GM10266 (cell line): ENCODE results near the gene AQR.

Experiments used
- DNase-seq: peaks from one replicate; pipeline ENCODE4 v3.0.0; 2012; ENCODE audit errors: extremely low spot score
- TF ChIP-seq, protein P1 (sequence below): IDR thresholded peaks from 2 replicates; pipeline ENCODE4 v1.5.1; 2012; ENCODE audit warnings: mild to moderate bottlenecking, low read depth; ENCODE audit not compliant: control insufficient read depth, insufficient read depth; ENCODE audit errors: missing control alignments

Gene AQR

DNA sequence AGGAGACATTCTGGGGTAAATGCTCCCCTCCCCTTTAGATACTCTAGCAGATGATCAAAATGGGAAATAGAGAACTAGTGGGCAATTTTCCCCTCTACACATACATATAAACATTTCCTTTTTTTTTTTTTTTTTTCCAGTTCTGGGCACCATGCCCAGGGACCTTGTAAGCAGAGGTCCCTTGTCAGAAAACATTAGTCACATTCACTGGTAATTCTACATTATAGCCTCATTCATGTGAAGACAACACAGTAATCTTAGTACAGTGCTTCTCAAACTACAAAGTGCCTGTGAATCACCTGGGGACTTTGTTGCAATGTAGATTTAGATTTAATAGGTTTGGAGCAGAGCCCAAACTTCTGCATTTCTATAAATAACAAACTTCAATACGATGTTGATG is 114.1 kb downstream of the AQR start:
- DNase-seq: no peak
- TF ChIP-seq, protein P1, sequence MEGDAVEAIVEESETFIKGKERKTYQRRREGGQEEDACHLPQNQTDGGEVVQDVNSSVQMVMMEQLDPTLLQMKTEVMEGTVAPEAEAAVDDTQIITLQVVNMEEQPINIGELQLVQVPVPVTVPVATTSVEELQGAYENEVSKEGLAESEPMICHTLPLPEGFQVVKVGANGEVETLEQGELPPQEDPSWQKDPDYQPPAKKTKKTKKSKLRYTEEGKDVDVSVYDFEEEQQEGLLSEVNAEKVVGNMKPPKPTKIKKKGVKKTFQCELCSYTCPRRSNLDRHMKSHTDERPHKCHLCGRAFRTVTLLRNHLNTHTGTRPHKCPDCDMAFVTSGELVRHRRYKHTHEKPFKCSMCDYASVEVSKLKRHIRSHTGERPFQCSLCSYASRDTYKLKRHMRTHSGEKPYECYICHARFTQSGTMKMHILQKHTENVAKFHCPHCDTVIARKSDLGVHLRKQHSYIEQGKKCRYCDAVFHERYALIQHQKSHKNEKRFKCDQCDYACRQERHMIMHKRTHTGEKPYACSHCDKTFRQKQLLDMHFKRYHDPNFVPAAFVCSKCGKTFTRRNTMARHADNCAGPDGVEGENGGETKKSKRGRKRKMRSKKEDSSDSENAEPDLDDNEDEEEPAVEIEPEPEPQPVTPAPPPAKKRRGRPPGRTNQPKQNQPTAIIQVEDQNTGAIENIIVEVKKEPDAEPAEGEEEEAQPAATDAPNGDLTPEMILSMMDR: no peak

DNA sequence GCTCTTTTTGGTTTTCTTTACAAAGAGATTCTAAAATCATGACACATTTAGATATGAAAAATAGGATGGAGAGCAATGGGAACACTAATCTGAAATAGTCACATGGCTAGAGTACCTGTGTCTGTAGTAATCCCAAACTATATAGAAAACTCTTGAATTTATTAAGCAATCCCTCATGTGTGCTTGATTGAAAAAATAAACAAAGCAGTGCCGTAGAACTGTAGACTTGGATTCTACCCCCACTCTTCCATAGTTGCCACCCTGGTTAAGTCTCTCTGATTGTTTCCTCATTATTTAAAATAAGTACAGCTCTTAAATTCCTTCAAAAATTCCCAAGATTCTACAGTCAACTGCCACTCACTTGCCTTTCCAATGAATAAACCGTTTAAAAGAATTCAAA is 115.3 kb downstream of the AQR start:
- TF ChIP-seq, protein P1: no peak

DNA sequence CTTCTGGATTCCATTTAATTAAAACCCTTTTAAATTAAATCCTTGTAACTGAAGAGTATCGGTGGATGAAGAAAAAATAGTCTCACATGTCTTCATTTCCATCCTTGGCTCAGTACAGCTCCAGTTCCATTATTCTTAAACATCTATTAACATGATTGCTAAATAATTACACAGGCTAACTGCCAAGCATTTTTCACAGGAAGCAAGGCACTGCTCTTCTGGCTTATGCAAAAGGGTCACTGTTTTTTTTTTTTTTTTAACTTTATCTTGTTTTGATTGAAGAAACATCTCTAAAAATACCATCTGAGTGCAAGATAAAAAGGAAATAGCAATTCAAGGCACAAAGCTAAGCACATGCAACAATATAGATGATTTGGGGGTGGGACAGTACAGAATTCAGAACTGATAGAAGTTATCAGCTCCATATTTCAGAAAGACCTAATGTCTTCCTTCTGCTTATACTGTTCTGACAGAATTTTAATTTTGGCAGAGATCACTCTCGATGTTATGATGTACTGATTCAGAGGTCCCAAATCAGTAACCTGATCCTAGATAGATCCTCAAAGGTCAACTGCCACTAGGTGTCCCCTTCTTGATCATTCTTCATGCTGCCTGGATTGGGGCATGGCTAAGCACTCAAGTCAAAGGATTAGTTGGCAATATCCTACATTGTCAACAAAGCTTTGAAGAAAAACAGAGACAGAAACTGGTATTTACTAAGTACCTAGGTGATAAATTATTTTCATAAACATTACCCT is 116.4 kb downstream of the AQR start:
- TF ChIP-seq, protein P1: no peak
- DNase-seq: no peak

More for the DNA sequence above, 115.3 kb downstream of the AQR start:
- DNase-seq: no peak

DNA sequence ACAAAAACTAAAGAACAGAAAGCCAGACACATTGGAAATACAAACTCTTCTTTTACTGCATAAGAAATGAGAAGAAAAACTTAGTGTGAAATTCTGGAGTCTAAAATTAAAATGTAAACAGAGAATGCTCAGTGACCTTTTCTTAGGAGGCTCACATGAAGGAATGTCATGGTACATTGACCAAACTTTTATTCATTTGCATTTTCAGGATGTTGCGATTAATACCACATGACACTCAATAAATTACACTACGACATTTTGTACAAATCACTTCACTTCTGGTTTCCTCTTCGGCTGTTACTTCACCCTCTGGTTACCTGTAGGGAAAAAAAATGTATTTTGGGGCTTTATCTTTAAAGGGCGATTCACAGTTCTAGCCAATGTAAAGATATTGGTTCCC is 117.8 kb downstream of the AQR start:
- DNase-seq: no peak
- TF ChIP-seq, protein P1: no peak

DNA sequence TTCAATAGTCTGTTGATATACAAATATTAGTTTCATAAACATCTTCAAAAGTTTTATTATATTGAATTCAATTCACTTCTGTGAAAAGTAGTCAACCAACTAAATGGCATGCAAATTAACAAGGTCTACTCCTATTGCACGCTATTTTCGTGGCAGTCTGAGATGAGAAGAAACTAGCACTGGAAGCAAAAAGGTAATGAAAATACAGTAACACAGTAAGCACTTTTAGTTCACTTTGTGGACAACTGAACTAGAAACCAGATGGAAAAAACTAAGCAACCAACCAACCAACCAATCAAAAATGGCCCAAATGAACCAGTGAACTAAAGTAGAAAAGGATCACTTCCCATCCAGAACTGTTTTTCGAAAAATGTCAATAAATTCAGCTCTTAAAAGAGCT is 118.5 kb downstream of the AQR start:
- TF ChIP-seq, protein P1: no peak
- DNase-seq: no peak

DNA sequence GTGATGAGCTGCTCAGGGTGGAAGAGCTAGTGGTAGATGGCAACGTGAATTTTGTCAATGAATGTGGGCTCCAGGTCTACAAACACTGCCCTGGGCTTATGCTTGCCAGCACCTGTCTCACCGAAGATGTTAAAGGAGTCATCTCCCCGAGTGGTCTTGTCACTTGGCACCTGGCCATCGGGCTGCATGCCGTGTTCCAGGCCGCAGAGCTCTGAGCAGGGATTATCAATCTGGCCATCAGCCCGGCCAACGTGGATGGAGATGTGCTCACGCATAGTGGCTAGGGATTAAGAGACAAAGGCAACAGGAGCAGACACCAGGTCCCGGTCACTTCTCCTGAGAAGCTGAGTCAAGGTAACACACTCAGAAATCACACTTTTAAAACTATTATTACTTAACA is 119.4 kb downstream of the AQR start:
- TF ChIP-seq, protein P1: no peak
- no peak for DNase-seq

DNA sequence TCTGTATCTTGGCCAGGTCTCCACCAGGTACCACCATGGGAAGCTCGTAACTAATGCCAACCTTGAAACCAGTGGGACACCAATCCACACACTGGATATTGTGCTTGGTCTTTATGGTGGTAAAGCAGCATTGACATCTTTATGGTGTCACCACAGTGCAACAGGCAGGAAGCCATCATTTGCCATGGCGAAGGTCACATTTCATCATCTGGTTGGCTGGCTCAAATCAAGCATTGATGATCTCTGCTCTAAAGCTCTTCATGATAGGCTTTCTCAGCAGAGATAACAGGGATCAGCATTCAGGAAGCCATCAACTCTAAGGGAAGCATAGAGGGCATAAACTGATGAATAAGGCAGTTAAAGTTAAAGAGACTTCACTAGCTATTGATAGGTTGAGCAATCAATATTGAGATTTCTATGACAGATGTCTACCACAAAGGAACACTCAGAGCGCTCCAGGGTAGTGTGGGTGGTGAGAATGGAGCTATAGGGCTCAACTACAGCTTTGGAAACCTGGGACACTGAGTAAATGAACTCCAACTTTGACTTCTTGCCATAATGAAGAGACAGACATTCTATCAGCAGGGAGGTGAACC is 120.1 kb downstream of the AQR start:
- no peak for DNase-seq
- TF ChIP-seq, protein P1: no peak
